LNCAP (cell line): ENCODE results near the gene MEIS2.

Experiments
- TF ChIP-seq, protein P1 (sequence below): fragments of 450-650 bp; IDR thresholded peaks from 2 replicates; pipeline ENCODE4 v1.5.1; 2017; ENCODE audit warnings: mild to moderate bottlenecking

The MEIS2 gene

DNA sequence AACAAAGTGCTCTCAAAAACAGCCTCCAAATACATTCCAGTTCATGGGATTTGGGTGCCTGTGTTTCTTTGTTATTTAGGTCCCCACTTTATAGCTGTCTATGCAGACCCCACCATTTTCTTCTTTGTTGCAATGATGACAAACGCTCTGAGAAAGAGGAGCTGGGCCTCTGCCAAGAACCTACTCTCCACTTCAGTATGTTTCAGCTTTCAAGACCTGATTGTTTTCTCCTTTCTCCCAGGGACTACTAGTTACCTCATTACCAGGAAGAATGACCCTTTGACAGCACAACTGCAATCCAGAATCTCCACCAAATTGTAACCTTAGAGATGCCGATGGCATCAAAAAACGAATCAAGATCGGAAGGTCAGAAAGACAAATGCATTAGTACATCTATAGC, 236.8 kb downstream of the MEIS2 start:
- TF ChIP-seq, protein P1, sequence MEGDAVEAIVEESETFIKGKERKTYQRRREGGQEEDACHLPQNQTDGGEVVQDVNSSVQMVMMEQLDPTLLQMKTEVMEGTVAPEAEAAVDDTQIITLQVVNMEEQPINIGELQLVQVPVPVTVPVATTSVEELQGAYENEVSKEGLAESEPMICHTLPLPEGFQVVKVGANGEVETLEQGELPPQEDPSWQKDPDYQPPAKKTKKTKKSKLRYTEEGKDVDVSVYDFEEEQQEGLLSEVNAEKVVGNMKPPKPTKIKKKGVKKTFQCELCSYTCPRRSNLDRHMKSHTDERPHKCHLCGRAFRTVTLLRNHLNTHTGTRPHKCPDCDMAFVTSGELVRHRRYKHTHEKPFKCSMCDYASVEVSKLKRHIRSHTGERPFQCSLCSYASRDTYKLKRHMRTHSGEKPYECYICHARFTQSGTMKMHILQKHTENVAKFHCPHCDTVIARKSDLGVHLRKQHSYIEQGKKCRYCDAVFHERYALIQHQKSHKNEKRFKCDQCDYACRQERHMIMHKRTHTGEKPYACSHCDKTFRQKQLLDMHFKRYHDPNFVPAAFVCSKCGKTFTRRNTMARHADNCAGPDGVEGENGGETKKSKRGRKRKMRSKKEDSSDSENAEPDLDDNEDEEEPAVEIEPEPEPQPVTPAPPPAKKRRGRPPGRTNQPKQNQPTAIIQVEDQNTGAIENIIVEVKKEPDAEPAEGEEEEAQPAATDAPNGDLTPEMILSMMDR, result no peak

DNA sequence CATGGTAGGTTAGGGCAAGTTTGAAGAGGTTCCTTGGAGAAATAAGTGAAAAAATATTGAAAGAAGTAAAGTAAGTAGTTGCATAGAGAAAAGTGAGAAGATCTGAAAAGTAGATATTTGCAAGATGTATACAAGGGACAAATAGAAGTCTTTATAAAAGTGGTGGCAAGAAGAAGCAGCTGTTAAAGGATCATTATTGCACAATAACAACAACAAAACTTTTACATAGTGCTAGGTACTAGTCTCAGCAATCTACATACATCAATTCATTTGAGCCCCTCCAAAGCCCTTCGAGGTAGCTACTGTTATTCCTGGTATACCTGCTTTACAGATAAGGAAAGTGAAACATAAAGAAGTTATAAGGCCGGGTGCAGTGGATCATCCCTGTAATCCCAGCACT, 239.6 kb downstream of the MEIS2 start:
- TF ChIP-seq, protein P1, result no peak

DNA sequence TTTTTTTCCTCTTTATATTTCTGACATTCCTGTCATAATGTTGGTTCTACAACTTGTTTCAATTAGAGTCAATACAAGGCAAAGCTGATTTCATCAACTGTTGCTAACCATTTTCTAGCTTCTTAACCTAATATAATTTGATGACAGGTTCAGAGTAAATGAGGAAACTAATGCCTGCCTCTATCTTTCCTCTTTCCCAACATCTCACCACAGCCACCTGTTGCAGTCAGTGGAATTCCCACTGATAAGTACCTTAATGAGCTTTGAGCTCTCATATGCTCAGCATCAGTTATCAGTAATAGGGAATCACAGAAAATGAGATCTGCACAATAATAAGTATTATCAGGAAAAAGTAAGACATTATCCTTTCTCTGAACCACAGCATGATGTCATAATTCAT, 241.9 kb downstream of the MEIS2 start:
- TF ChIP-seq, protein P1, result no peak

DNA sequence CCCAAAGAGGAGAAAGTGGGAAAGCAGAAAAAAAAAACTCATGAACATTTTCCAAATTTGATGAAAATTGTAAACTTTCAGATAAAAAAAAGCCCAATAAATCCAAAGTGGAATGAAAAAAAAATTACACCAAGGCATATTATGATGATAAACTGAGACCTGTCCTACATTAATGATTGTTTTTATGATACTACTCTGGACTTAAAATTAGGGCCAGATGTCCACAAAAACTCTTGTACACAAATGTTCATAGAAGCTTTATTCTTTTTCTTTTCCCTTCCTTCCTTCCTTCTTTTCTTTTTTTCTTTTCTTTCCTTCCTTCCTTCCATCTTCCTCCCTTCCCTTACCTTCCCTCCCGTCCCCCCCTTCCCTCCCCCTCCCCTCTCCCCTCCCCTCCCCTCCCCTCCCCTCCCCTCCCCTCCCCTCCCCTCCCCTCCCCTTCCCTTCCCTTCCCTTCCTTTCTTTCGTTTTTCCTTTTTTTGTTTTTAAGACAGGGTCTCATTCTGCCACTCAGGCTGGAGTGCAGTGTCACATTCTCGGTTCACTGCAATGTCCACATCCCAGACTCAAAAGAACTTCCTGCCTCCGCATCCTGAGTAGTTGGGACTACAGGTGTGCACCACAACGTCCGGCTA, 243.9 kb downstream of the MEIS2 start:
- TF ChIP-seq, protein P1, result no peak

DNA sequence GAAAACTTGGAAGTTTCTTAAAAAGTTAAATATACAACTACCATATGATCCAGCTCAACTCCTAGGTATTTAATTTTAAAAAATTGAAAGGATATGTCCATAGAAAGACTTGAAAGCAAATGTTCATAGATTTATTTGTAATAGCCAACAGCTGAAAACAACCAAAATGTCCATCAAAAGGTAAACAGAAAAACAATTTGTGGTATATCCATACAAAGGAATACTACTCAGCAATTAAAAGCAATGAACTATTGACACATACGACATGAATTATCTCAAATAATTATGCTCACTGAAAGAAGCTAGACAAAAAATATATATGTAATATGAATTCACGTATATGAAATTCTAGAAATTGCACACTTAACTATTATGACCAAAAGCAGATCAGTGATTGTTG, 249.5 kb downstream of the MEIS2 start:
- TF ChIP-seq, protein P1, result no peak

DNA sequence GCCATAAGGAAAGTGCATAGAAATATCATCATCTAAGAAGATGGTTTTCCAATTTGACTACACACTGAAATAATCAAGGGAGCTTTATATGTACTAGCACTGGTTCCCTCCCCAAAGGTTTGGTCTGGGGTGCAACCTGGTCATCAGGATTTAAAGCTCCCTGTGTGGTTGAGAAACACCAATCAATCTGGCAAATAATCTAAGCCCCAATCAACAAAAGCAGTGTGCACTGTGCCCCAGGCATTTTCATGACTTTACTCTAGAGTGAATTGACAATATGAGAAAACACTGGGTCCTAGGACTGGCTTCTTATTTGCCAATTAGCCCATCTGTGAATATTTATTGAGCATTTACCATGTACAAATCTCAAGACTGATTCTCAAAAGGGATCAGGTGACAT, 255.1 kb downstream of the MEIS2 start:
- TF ChIP-seq, protein P1, result no peak

DNA sequence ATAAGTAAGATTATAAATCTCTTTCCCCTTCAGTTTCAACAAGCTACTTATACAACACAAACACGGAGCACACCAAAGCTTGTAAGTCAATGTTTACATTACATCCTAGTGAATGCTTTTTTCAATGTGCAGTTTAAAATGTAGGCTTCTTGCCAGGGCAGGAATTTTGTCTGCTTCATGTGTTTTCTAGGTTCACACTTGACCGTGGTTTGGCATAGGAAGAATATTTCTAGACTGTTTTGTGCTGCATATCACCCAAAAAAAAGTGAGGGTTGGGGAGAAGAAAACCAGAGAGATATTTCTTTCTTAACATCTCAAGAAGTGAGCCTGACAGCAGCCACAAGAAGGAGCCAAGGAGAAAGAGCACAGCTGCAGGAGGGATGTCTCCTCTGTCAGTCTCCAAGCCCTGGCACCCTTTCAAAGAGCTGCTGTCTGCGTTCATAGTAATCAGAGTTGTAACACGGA, 255.8 kb downstream of the MEIS2 start:
- TF ChIP-seq, protein P1, result no peak; the same call in 1 of the 2 replicates

DNA sequence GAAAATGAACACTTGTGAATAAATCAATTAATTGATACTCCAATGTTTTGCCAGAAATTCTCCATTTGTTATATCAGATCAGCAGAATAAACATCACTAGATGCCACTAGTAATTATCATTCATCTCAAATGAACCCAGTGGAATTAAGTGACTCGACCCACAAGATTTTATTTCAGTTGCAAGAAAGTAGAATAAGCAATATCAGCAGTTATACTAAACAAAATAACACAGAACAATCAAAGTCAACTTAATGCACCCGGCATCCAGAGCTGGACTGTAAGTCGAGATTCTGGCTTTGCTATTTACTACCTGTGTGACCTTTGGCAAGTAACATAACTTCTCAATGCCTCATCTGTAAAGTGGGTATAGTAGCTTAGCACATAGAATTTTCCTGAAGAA, 256.5 kb downstream of the MEIS2 start:
- TF ChIP-seq, protein P1, result no peak
